Endothelial cell of umbilical vein (primary cell): ENCODE results near the gene TMEM204.

Source experiments
- EZH2 ChIP-seq: IDR thresholded peaks from 2 replicates; pipeline ENCODE4 v1.6.1; 2012; ENCODE audit warnings: borderline replicate concordance, low read depth, mild to moderate bottlenecking, moderate library complexity, low read length, inconsistent platforms; ENCODE audit not compliant: severe bottlenecking
- POLR2A ChIP-seq: IDR thresholded peaks from 2 replicates; pipeline ENCODE4 v1.6.1; 2012; ENCODE audit warnings: low read depth, mild to moderate bottlenecking, control low read depth, low read length

DNA sequence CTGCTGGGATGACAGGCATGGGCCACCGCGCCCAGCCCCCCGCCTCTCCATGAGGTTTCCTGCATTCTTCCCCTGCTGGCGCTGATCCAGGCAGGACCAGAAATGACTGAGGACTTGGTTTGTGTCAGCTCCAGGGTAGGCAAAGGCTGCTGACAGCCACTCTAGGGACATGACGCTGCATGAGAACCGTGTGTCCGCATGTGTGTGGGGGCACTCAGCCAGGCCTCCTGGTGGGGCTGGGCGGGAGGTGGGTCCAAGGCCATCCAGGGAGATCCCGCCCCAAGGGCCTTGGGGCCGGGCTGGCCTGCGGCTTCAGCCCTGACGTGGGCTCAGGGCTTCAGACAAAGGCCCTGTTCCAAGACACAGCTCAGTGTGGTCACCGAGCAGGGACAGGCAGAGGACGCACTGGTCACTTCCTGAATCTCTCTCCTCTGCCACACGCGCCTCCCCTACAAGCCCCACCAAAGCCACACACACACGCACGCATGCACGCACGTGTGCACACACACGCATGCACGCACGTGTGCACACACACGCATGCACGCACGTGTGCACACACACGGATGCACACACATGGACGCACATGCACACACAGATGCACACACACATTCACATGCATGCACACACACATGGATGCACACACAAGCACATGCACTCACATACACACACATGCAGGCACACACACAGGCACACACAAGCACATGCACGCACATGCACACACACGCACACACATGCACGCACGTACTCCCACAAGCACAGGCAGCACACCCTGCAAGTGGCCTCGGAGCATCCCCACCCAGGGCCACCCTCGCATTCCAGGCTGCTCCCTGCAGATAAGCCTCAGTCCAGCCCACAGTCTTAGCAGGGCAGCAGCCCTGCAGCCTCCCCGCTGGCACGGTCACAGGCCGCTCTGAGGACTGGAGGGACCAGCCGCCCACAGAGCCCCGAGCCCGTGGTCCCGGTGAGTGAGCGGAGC is 5.3 kb upstream of the TMEM204 start:
- no peak for TF ChIP-seq EZH2
- TF ChIP-seq POLR2A: no peak
